Measurements from ENCODE around the gene LAMC3. TPM values are rescaled to one million over a fixed set of nuclear protein-coding genes. Genes with fewer than 3 reads are reported as not detected.

The LAMC3 gene
- total and polyA plus RNA-seq, 9 of the 15 experiments (the other 6 are each of a cell fraction or from before 2014, with no cell fraction given), result 0.10 TPM; not detected in 8

GRCh38 chr9:131046093-131046380 lies 37.1 kb downstream of the LAMC3 start (continued):
- no peak for TF ChIP-seq ZBTB40 (IDR thresholded peaks at IDR 0.05)
- TF ChIP-seq ZBTB40 (CRISPR knock-in tag; IDR thresholded peaks at IDR 0.05), result no peak
- TF ChIP-seq NFE2 (IDR thresholded peaks at IDR 0.05; ENCODE audit: low read depth), result no peak

Data from K562 (cell line).